IPS DF 6.9 (cell line): ENCODE results near the gene GARIN5A.

Experiments
- DNase-seq: peaks from one replicate; pipeline ENCODE4 v3.0.0-alpha.2; 2013; ENCODE audit warnings: low read depth, low spot score
- H3K27ac ChIP-seq: one replicate; pipeline ENCODE4 v1.5.1; 2013; ENCODE audit warnings: low read length, control low read depth
- H3K27me3 ChIP-seq: 2 replicates; pipeline ENCODE4 v1.6.1; 2013; ENCODE audit warnings: mild to moderate bottlenecking, low read length; ENCODE audit not compliant: control insufficient read depth, insufficient read depth
- H3K36me3 ChIP-seq: 2 replicates; pipeline ENCODE4 v1.6.1; 2013; ENCODE audit warnings: low read length; ENCODE audit not compliant: control insufficient read depth, insufficient read depth
- H3K4me1 ChIP-seq: 2 replicates; pipeline ENCODE4 v1.6.1; 2013; ENCODE audit warnings: low read length; ENCODE audit not compliant: control insufficient read depth, insufficient read depth
- H3K4me3 ChIP-seq: 2 replicates; pipeline ENCODE4 v1.5.1; 2013; ENCODE audit warnings: mild to moderate bottlenecking, low read length
- H3K9me3 ChIP-seq: 2 replicates; pipeline ENCODE4 v1.6.1; 2013; ENCODE audit warnings: low read length, inconsistent platforms; ENCODE audit not compliant: control insufficient read depth, insufficient read depth
- WGBS: extraction: QIAGEN DNeasy Blood & Tissue Kit; methylation state at CpG from one replicate; pipeline ENCODE4 v1.1.7; 2013; ENCODE audit warnings: mixed read lengths, missing lambda C conversion rate; ENCODE audit not compliant: insufficient read length, insufficient coverage; 5-methylcytosine and 5-hydroxymethylcytosine counted together

Gene GARIN5A

GRCh38 chr19:50434525-50434924, 42.1 kb downstream of the GARIN5A start:
- H3K4me1 ChIP-seq: no peaks in the 10 kb centered on the region; the same call in 1 of the 2 replicates
- no peaks in the 10 kb centered on the region for H3K9me3 ChIP-seq
- H3K27ac ChIP-seq: no peak overlapping the region
- no peaks in the 10 kb centered on the region; the same call in 1 of the 2 replicates for H3K36me3 ChIP-seq
- no peaks in the 10 kb centered on the region for H3K27me3 ChIP-seq
- no peak overlapping the region for H3K4me3 ChIP-seq
- no peak for DNase-seq
- WGBS: no CpG with 5 or more reads among the region's 12 CpGs

GRCh38 chr19:50433201-50434180, 43.2 kb downstream of the GARIN5A start:
- WGBS: no CpG with 5 or more reads among the region's 19 CpGs
- Histone ChIP-seq H3K9me3 (no peaks in the 10 kb centered on the region), H3K27ac (no peak overlapping the region)

GRCh38 chr19:50432221-50433028, 44.2 kb downstream of the GARIN5A start, which contains the start of gene MYBPC2:
TSS of gene MYBPC2 (plus strand) at chr19:50432892. CDS start at chr19:50432954, 62 bp downstream.
- no peak for DNase-seq
- no peak within 1 kb of the TSS for H3K27ac ChIP-seq
- no peaks in the 10 kb centered on the region for H3K27me3 ChIP-seq
- H3K4me3 ChIP-seq: peak within 1 kb of the TSS; percentile 34; the same call in 1 of the 2 replicates
- no peaks in the 10 kb centered on the region; the same call in 1 of the 2 replicates for H3K4me1 ChIP-seq
- WGBS: no CpG with 5 or more reads among the region's 40 CpGs
- no peaks in the 10 kb centered on the region; the same call in 1 of the 2 replicates for H3K36me3 ChIP-seq
- H3K9me3 ChIP-seq: no peaks in the 10 kb centered on the region

More at GRCh38 chr19:50433201-50434180, 43.2 kb downstream of the GARIN5A start:
- H3K36me3 ChIP-seq: no peaks in the 10 kb centered on the region; the same call in 1 of the 2 replicates
- H3K4me1 ChIP-seq: no peaks in the 10 kb centered on the region; the same call in 1 of the 2 replicates
- no peak for DNase-seq
- H3K27me3 ChIP-seq: no peaks in the 10 kb centered on the region
- no peak overlapping the region for H3K4me3 ChIP-seq

- peak; percentile 70 for DNase-seq
Measured at GRCh38 chr19:50431343-50432220, 45.1 kb downstream of the GARIN5A start.

GRCh38 chr19:50430888-50431342, 45.7 kb downstream of the GARIN5A start:
- Histone ChIP-seq H3K36me3 (no peaks in the 10 kb centered on the region; the same call in 1 of the 2 replicates), H3K4me1 (no peaks in the 10 kb centered on the region; the same call in 1 of the 2 replicates), H3K27me3 (no peaks in the 10 kb centered on the region), H3K4me3 (no peak overlapping the region; the same call in 1 of the 2 replicates), H3K27ac (no peak overlapping the region), H3K9me3 (no peaks in the 10 kb centered on the region)
- no CpG with 5 or more reads among the region's 13 CpGs for WGBS
- no peak for DNase-seq

More at GRCh38 chr19:50431343-50432220, 45.1 kb downstream of the GARIN5A start:
- no peak overlapping the region for H3K27ac ChIP-seq
- no peaks in the 10 kb centered on the region; the same call in 1 of the 2 replicates for H3K36me3 ChIP-seq
- H3K27me3 ChIP-seq: no peaks in the 10 kb centered on the region
- peak overlapping the region; percentile 39; the same call in 1 of the 2 replicates for H3K4me3 ChIP-seq
- no CpG with 5 or more reads among the region's 54 CpGs for WGBS
- H3K9me3 ChIP-seq: no peaks in the 10 kb centered on the region
- no peaks in the 10 kb centered on the region; the same call in 1 of the 2 replicates for H3K4me1 ChIP-seq

GRCh38 chr19:50428772-50429463, 47.7 kb downstream of the GARIN5A start:
- no CpG with 5 or more reads among the region's 7 CpGs for WGBS
- no peak for DNase-seq
- no peaks in the 10 kb centered on the region for H3K27me3 ChIP-seq
- no peaks in the 10 kb centered on the region for H3K9me3 ChIP-seq
- no peak overlapping the region for H3K27ac ChIP-seq
- no peaks in the 10 kb centered on the region; the same call in 1 of the 2 replicates for H3K4me1 ChIP-seq
- H3K36me3 ChIP-seq: no peaks in the 10 kb centered on the region
- no peak overlapping the region for H3K4me3 ChIP-seq

- Histone ChIP-seq H3K36me3 (no peaks in the 10 kb centered on the region), H3K9me3 (no peaks in the 10 kb centered on the region), H3K4me3 (no peak overlapping the region), H3K27ac (no peak overlapping the region), H3K4me1 (no peaks in the 10 kb centered on the region; the same call in 1 of the 2 replicates), H3K27me3 (no peaks in the 10 kb centered on the region)
- WGBS: no CpG with 5 or more reads among the region's 38 CpGs
- no peak for DNase-seq
Measured at GRCh38 chr19:50427997-50428425, 48.6 kb downstream of the GARIN5A start.

GRCh38 chr19:50427318-50427925, 49.2 kb downstream of the GARIN5A start:
- no peak overlapping the region for H3K27ac ChIP-seq
- H3K4me1 ChIP-seq: no peaks in the 10 kb centered on the region
- no peaks in the 10 kb centered on the region for H3K36me3 ChIP-seq
- no peaks in the 10 kb centered on the region for H3K9me3 ChIP-seq
- no peak overlapping the region for H3K4me3 ChIP-seq
- DNase-seq: no peak
- no CpG with 5 or more reads among the region's 26 CpGs for WGBS
- no peaks in the 10 kb centered on the region for H3K27me3 ChIP-seq

- H3K9me3 ChIP-seq: no peaks in the 10 kb centered on the region
- H3K27ac ChIP-seq: no peak overlapping the region
- H3K4me3 ChIP-seq: no peak overlapping the region
- H3K4me1 ChIP-seq: no peaks in the 10 kb centered on the region
- H3K36me3 ChIP-seq: no peaks in the 10 kb centered on the region
- H3K27me3 ChIP-seq: no peaks in the 10 kb centered on the region
- WGBS: no CpG with 5 or more reads among the region's 7 CpGs
- no peak for DNase-seq
Measured at GRCh38 chr19:50425581-50425980, 51.1 kb downstream of the GARIN5A start.
